HG03045 (cell line): ENCODE data around the gene ZNF222.
A peak's percentile ranks its signal among the peaks of the same experiment; 100 is the strongest.

Experiments
- ATAC-seq: cut with Tn5 transposase; IDR thresholded peaks from one replicate; pipeline ENCODE4 v1.9.1; 2021; ENCODE audit warnings: mild to moderate bottlenecking, moderate library complexity; ENCODE audit not compliant: unreplicated experiment

ZNF222 gene

GRCh38 chr19:44025217-44025936 lies at the start of gene ZNF222:
ZNF222 (plus strand) TSS chr19:44025379; CDS start chr19:44025437, 58 bp downstream.
- ATAC-seq: peak; percentile 72

- ATAC-seq: no peak
Observed at GRCh38 chr19:43976732-43977131, 48.4 kb upstream of the ZNF222 start.

- no peak for ATAC-seq
Observed at GRCh38 chr19:43983544-43983911, 41.7 kb upstream of the ZNF222 start.

GRCh38 chr19:43983912-43984686 lies 41.1 kb upstream of the ZNF222 start, which contains the start of gene ZNF155:
ZNF155 (plus strand) TSS chr19:43984188; CDS start chr19:43988544, 4,356 bp downstream.
- peak; percentile 91 for ATAC-seq

GRCh38 chr19:43984687-43985000 lies 40.5 kb upstream of the ZNF222 start:
- ATAC-seq: no peak

GRCh38 chr19:43997631-43998290 lies 27.4 kb upstream of the ZNF222 start:
- no peak for ATAC-seq

- ATAC-seq: peak; percentile 7
Observed at GRCh38 chr19:44002212-44002565, 23.0 kb upstream of the ZNF222 start.

GRCh38 chr19:44002566-44003460 lies 22.4 kb upstream of the ZNF222 start, which contains the start of gene ZNF230:
ZNF230 (plus strand) TSS chr19:44002957; CDS start chr19:44007079, 4,122 bp downstream.
- peak; percentile 86 for ATAC-seq

GRCh38 chr19:44003461-44004009 lies 21.6 kb upstream of the ZNF222 start:
- ATAC-seq: peak; percentile 3

- ATAC-seq: no peak
Observed at GRCh38 chr19:44005973-44006372, 19.2 kb upstream of the ZNF222 start.

- ATAC-seq: no peak
Observed at GRCh38 chr19:44007473-44007872, 17.7 kb upstream of the ZNF222 start.

- no peak for ATAC-seq
Observed at GRCh38 chr19:44010468-44010867, 14.7 kb upstream of the ZNF222 start.

GRCh38 chr19:44019498-44019897 lies 5.7 kb upstream of the ZNF222 start:
- ATAC-seq: no peak

- ATAC-seq: no peak
Observed at GRCh38 chr19:44021221-44021620, 4.0 kb upstream of the ZNF222 start.

- ATAC-seq: no peak
Observed at GRCh38 chr19:44024900-44025216, 321 bp upstream of the ZNF222 start.

- no peak for ATAC-seq
Observed at GRCh38 chr19:44026622-44027021, 1.4 kb downstream of the ZNF222 start.

- no peak for ATAC-seq
Observed at GRCh38 chr19:44032001-44032610, 6.9 kb downstream of the ZNF222 start.

GRCh38 chr19:44042147-44042546 lies 17.0 kb downstream of the ZNF222 start:
- ATAC-seq: no peak

GRCh38 chr19:44050740-44051649 lies 25.8 kb downstream of the ZNF222 start:
- no peak for ATAC-seq
